GM19395 (cell line): ENCODE measurements around the gene AOPEP.

ENCODE experiments used
- ATAC-seq: cut with Tn5 transposase; IDR thresholded peaks from one replicate; pipeline ENCODE4 v1.9.1; 2021; ENCODE audit warnings: mild to moderate bottlenecking, moderate library complexity; ENCODE audit not compliant: unreplicated experiment

AOPEP gene

GRCh38 chr9:95089257-95090022 is 362.9 kb downstream of the AOPEP start:
- ATAC-seq, result no peak

DNA sequence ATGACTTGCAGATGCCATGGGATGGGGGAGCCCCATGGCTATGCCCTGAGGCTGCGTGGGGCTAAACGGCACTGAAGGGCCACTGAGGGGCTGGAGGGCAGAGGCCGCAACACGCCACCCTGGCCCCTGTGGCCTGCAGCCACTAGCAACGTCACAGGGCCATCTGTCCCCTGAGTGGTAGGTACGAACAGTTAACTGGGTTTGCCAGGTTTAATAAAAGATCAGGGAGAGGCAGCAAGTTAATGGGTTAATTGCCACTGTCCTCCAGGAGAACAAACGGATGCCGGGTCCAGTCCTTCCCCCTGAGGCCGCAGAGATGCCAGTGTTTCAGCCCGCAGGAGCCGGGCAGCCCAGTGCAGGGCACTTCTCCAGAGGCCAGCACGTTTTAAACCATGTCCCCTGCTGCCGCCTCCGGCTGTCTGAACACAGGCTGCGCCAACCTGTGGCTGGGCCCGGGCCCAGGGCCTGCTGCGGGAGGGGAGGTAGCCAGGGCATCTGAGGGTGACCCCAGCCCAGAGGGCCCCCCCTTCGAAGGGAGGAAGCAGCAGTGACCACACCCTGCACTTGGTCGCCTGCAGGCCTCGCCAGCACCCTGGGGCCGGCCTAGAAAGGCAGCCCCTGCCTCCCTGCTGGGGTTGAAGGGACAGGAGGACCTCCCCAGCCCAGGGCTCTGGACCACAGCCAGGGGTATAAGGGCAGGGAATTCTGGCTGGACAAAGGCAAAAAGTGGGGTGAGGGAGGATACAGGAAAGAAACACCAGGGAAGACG is 363.7 kb downstream of the AOPEP start:
- no peak for ATAC-seq

DNA sequence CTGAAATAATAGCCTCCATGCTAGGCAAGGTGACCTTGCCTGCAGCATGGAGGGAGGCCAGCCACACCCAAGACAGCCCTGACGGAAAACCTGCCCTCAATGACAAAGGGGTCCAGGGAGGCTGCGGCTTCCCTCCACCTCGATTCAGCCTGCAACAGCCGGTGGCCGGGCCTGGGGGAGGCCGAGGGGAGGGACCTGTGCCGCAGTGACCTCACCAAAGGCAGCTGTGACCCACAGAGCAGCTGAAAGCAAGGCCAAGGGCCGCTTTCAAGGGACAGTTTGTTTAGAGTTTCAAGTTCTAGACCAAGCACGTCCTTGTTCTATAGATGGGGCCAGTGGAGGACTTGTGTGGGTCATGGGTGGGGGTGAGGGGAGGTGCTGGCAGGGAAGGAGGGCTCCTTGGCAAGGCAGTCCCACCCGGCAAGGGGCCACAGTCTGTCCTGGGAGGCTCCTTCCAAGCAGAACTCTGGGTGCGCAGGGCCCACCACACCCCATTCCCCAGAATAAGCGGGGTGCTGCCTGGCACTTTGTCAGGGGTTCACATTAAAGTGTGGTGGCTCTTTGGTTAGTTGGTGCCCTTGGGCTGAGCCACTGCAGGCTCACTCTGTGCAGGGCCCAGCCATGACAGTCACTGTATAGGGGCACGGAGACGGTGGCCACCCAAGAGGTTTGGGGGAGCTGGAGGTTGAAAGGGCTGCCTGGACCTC is 364.5 kb downstream of the AOPEP start:
- no peak for ATAC-seq

DNA sequence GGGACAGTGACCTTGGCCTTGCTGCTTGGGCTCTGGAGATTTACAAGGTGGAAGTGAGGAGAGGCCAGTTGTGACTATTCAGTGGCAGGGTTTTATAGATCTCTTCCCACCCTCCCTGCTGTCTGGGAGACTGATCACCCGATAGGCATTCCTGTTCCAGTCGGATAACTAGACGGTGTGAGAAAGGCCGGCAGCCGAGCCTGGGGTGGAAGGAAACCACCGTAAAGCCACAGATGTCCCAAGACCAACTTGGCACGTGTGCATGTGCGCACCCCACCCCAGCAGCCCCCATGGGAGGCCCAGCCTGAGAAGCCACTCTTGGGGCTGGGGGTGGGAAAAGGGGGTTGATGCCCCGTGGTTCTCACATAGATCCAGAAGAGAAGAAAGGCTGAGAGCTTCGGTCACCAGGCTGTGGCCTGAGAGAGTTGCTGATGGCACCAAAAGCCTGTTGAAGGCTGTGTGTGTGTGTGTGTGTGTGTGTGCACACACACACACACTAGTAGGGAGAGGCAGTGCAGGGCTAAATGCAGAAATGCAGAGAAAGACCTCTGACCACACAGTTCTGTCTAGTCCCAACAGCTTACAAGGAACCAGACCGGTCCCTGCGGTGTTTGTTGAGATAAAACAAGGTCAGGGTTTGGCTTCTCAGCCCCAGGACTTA is 365.2 kb downstream of the AOPEP start:
- no peak for ATAC-seq

DNA sequence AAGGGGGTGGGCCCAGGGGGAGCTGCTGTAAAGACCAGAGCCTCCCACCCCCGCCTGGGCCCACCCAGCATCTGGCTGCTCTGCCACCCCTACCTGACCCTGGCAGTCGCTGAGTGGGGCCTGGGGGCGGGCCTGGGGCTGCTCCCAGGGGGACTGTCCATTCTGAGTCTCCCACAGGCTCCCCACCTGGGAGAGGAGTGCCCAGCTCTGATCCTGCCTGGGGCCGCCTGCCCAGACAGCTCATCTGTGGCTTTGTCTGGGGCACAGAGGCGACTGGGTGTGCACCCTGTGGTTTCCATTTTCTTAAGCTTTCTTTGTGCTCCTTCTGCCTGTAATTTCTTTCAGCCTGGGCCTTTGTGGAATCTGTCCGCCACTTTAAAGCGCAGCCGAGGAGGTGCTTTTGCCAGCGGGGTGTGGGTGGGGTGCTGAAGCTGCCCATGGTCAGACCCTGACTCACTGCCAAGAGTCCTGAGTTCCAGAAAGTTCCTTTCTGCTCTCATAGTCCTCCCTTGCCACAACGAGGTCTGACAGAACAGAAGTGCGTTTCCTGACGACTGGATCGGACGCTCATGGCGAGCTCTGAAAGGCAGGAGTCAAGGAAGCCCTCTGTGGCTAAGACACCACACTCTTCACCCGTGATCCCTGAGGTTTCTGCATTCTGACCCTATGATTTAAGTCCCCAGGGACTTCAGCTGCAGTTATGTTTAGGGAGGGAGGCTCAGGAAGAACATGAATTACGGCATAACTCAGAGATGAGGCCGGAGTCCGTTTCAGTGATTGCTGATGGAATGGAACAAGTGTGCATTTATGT is 366.0 kb downstream of the AOPEP start:
- ATAC-seq, result no peak

DNA sequence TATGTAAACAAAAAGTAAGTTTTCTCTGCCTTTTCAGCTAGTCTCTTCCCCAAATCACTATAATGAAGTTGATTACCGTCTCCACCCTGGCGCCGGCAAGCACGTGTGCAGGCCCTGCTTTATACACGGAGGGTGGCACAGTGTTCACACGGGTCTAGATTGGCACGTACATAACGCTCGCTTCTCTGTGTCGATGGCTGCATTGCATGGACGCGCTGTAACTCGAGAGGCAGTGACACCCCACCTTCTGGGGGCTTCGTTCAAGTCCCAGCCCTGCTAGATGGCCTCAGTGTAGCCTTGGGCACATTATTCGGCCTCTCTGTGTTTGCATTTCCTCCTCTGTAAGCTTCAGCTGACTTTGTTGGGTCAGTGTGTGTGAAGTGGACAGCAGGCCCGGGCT is 367.1 kb downstream of the AOPEP start:
- ATAC-seq, result no peak

- no peak for ATAC-seq
These were observed 367.5 kb downstream of the AOPEP start for GRCh38 chr9:95094002-95094401.

GRCh38 chr9:95095641-95096355 is 369.3 kb downstream of the AOPEP start:
- ATAC-seq, result no peak

GRCh38 chr9:95096381-95096780 is 369.9 kb downstream of the AOPEP start:
- no peak for ATAC-seq

DNA sequence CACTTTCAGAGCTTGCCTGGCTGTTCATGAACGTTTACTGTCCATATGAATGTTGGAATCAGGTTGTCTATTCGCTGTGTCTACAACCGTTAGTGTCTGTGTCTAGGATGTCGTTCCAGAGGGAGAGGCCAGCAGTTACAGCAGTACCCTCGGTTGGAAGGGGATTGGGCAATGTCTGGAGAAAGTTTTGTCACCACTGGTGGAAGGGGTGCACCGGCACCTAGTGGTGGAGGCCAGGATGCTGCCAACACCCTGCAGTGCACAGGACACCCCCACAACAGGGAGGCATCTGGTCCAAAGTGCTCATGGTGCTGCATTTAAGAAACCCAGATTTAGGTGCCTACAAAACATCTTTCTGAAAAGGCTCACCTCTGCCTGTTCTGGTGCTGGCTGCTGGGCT is 370.3 kb downstream of the AOPEP start:
- no peak for ATAC-seq

- ATAC-seq, result no peak
These were observed 370.8 kb downstream of the AOPEP start for GRCh38 chr9:95097279-95097678.

DNA sequence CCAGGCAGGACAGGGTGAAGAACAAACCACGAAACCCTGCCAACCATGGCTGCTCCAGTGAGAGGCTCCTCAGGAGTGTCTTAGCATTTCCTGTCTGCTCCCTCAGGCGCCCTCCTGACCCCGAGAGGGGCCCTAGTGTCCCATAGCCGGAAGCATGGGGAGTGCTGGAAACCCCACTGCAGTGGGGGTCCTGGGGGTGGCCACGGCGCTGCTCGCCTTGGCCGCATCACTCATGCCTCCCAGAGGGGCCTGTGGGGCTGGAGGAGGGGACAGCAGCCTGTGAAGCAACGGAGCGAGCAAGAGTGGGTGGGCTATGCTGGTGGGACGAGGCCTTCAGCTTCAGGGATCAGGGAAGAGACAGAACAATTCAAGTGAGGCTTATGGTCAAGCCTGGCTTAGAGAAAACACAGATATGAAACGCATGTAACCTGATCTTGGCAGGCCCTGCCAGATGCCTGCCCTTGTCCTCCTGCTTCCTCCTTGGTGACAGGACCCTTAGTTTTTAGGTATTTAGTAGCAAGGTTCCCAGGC is 372.0 kb downstream of the AOPEP start:
- ATAC-seq, result no peak

DNA sequence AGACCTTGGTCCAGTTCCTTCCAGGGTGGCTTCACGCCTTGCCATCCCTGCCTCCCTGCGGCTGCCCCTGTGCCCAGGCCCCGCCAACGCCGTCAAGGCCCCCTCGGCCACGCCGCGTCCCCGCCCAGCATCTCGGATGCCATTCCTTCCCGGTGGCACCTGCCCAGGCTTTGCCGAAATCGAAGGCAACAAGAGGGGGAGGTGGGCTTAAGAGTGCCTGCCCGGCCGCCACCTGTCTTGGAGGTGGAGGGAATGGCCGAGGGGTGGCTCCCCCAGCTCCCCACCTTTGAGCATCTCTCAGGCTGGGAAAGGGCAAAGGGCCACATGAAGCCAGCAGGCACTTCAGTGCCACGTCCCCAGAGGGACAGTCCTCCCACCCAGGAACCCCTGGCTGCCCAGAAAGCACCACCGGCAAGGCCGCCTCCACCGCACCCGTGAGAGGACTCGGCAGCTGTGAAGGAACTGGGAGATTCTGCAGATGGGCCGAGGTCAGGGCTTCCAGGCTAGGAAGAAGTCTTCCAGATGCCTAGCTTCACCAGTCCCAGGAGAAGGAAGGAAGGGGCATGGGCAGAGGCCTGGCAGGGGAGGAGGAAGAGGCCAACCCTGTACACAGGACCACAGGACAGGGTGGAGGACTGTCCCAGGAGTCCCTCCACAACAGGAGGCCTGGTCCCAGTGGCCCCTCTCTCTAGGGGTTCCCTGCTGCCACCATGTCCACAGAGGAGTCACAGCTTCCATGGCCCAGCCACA is 373.0 kb downstream of the AOPEP start:
- no peak for ATAC-seq

DNA sequence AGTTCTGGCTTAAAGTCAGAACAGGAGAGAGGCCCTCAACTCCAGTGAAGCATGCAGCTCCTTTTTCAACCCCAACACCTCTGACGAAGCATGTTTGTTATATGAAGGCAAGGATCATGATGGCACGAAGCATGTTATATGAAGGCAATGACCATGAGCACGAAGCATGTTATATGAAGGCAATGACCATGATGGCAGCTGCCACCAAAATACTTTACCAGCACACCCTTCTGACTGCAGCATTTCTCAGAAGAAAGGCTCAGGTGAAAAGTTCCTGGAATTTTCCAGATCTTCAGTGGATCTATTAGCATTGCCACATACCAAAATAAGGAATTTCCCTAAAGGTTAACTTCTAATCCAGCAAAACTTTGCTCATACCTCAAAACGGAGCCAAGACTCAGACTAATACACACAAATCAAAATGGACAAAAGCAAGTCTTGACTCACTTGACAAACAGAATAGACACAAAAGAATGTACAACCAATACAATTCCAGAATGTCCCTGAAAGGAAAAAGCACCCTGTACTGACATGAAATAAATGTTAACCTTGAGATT is 373.6 kb downstream of the AOPEP start:
- ATAC-seq, result no peak

- no peak for ATAC-seq
These were observed 374.8 kb downstream of the AOPEP start for GRCh38 chr9:95101326-95101725.

DNA sequence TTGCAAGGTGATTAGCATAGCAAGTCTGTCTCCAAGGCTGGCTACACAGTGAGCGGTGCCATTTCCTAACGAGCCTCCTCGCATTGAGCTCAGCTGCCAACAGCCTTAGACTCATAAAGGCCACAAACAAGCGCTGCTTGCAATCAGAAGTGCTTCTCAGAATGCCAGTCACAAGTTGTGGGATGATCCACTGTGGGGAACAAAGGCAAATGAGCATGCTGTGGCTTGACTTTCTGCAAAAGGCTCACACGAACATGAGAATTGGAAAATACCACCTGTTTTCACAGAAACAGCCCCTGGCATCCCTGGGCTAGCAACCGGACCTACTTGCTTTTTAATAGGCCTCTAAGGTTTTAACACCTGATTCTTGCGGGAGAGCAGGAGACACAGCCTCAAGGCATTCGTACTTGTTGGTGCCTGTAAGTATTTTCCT is 375.5 kb downstream of the AOPEP start:
- ATAC-seq, result no peak

DNA sequence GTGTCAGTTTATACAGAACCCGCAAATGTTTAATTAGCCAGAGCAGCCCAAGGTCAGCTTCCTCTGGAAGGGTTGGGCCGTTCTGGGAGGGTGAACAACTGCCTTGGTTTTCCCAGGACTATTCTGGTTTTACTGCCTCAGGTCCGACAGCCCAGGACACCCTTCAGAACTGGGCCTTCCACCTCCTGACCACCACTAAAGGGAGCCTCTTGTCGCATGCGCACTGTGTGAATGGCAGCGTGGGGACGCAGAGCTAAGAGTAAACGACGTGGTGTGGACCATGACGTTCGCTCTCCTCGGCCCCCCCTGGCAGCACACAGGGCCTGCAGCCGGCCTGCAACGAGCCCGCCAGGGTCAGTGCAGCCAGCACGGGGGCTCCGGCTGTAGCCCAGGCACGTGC is 376.1 kb downstream of the AOPEP start:
- ATAC-seq, result no peak

DNA sequence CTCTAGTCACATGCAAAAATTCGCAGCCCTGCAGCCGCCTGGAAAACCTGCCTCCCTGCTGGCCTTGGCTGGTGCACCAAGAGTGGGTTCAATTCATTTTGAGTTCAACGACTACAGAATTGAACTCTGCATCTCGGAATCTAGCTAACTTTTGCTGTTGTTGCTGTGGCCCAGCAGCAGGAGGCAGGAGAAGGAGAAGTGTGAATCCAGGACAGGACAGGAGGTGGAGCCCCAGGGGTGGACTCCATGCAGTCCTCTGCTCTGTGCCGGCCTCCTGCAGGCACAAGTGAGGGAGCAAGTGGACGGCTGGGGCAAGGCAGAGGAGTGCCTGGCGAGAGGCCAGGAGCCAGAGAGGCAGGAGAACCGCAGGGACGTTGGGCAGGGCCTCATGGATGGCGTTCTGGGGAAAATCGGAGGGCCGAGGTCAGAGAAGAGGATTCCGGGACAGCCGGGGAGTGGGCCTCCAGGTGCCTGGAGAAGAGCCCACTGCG is 376.8 kb downstream of the AOPEP start:
- ATAC-seq, result no peak
